Measurements from ENCODE around the gene KBTBD4.
A peak's percentile ranks its signal among the peaks of the same experiment; 100 is the strongest.

The KBTBD4 gene

DNA sequence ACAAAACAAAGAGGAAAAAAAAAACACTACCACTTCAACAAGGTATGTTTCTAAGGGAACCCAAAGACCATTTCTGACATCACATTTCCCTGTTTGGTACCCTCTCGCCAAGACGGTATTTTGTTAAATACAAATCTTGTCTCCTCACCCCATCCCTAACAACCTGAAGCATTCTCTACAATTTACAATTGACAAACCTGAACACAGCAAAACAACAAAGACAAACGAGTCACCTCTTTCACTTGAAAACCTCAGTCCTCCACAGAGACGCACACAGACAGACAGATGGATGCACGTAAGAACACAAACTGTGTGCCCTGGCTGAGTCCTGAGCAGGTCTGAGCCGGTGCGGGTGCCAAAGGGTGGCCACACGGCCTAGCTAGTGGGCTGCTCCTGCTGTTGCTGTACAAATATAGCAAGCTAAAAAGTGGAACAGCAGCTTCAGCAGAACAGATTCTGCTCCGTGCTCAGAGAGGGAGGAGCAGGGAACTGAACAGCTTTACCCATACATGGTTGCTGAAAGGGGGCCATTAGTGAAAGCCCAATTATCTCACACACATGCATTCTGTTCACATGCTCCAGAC is 54.4 kb downstream of the KBTBD4 start:
- no peak for DNase-seq (ENCODE audit: low spot score)

DNA sequence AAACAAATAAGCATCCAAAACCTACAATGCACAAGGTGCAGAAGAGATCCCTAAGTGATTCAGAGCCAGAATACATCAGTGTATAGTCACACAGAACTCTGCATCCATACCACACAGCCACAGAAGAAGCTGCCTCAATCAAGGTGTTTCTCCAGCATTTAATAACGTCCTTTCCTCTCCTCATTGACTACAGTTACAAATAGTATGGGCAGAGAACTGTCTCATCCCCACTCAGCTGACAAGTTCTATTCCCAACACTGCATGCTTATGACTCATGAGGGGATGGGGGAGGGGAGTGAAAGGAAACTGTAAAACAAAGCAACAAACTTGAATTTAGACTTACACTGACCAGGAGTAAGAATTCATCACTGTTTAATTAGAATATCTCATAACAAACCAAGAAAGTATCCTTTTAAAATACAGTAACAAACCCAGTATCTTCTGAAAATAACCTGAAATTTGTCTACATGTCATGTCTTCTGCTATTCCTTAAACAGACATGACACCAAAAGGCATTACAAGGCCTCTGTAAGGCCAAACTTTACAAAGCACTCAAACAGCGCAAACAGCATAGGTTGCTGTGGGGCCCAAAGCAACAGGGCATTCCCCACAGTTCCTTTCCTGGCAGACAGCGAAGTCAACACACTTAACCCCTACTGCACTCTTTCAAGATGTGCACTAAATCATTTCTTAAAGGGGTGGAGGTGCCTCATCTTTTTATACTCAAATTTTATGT is 55.1 kb downstream of the KBTBD4 start:
- DNase-seq (ENCODE audit: low spot score): peak; percentile 49

Data from CD4-positive, alpha-beta T cell treated with Interleukin-15 for 4 hours (primary cell).